Testis (tissue), 2 donors: ENCODE measurements around the gene TNFRSF13B.

Source experiments
- CTCF ChIP-seq, 3 experiments: fragments of 450-650 bp in 2 of 3; fragments of 200-600 bp in 1 of 3; sonication (generic) in 1 of 3; IDR thresholded peaks; one replicate each; pipeline ENCODE4 v1.5.1; 2016 to 2019; ENCODE audit warnings: antibody characterized with exemption in 3 of 3, mild to moderate bottlenecking in 2 of 3, moderate library complexity in 1 of 3
- POLR2A ChIP-seq: fragments of 450-650 bp; IDR thresholded peaks from one replicate; pipeline ENCODE4 v1.6.1; 2017; ENCODE audit warnings: antibody characterized with exemption, mild to moderate bottlenecking, moderate library complexity

DNA sequence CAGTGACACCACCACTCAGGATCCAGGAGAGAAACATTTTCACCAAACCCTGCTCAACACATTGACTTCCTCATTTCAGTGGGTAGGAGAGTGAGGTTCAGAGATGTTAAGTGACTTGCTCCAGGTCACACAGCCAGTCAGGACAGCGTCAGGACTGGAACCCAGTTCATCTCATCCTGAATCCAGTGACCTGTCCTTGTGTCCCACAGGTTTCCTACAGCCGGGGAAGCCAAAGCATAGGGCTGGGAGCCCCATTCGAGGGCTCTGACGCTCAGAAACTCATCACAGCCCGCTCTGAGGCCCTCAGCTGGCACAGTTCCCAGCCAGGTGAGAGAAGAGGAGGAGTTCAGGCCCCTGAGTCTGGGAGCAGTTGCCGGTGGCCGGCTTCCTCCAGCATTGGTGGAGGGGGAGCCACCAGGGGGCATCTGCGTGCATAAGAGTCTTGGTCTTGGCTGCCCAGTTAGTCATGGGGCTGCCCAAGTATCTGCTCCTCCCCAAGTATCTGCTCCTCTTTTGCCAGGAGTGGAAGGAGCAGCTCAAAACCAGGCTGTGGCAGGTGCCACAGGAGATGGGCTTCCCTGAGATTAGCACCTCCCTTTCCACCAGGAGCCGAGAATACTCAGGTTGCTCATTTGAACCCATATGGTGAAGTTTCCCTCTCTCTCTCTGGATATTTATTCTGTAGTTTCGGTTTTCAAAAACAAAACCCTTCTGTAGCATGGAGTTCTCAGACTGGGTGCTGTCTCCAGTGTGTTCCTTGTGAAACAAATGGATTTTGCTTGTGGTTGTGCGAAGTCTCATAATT lies 56.0 kb downstream of the TNFRSF13B start:
- no peak for TF ChIP-seq CTCF (IDR thresholded peaks at IDR 0.05)
- no peak for TF ChIP-seq POLR2A
